ENCODE data around the gene GLT6D1. TPM values are rescaled to one million over a fixed set of nuclear protein-coding genes. Genes with fewer than 3 reads are reported as not detected.

GLT6D1 gene
- total RNA-seq, 1 experiment from 2014 or later: not detected

DNA sequence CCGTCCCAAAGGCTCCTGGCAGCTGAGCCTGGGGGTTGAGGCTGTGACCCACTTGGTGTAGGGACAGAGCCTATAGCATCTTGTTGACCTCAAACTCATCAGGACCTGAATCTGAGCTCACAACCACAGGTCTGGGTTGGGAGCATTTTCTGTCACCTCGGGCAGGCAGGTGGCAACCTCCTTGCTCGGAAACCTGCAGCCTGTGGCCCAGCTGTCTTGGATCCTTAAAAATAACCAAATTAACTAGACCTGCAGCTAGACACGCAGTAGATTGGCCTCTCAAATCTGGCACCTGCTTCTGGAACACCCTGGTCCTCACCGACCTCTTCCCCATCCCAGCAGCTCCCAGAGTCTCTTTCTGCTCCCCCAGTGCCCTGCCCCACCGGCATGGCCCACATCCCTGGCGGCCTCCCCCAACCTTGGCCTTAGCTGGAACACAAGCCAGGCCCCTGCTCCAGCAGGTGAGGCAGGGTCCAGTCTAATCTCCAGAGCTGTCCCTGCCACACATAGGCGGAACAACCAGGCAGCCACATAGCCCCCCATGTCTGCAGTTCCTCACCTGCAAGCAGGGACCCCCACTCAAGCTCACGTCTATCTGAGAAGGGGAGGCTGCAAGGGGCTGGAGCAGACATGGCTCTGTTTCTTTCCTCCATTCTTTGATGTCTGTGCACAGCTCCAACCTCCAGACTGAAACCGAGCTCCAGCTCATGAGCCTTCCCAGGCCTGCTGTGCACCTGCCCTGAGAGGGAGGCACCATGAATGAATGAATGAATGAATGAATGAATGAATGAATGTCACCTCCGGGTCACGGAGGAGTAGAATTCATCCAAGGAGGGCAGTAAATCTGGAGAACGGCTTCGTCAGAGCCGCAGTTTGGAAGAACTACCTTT lies 49.5 kb downstream of the GLT6D1 start:
- Histone ChIP-seq H3K9me3 (ENCODE audit: control insufficient read depth, insufficient read depth, low read depth, low read length) (no peaks in the 10 kb centered on the region), H3K36me3 (ENCODE audit: control insufficient read depth, insufficient read depth, low read length) (no peaks in the 10 kb centered on the region), H3K27me3 (ENCODE audit: control insufficient read depth, insufficient read depth, low read length) (no peaks in the 10 kb centered on the region), H3K4me1 (ENCODE audit: control insufficient read depth, insufficient read depth, low read length) (no peaks in the 10 kb centered on the region), H3K4me3 (ENCODE audit: low read depth in 2 of 2, low read length in 2 of 2) (no peak overlapping the region), H3K27ac (ENCODE audit: low read length) (no peak overlapping the region)
- in situ Hi-C loops (cut with HindIII; ENCODE audit: low pct_unique_long_range_greater_than_20kb, low sequenced_read_pairs) (no loop called here), intact Hi-C loops (cut with micrococcal nuclease; ENCODE audit: unreplicated experiment) (no loop called here)
- POLR2A ChIA-PET: no interaction called here
- TF ChIP-seq SIN3A (IDR thresholded peaks at IDR 0.05; ENCODE audit: borderline replicate concordance, insufficient read depth, low read depth, low read length) (no peak), CTCF (IDR thresholded peaks at IDR 0.05) (no peak), POLR2AphosphoS5 (IDR thresholded peaks at IDR 0.05; ENCODE audit: low read depth, low read length) (no peak)
- no peak for ATAC-seq
- CTCF ChIA-PET: no interaction called here
- DNase-seq (ENCODE audit: low read depth, low spot score): no peak
- no TSS peak for BruUV-seq (replicated peaks)

GRCh38 chr9:135588886-135589595 lies 50.3 kb downstream of the GLT6D1 start:
- CTCF ChIA-PET: no interaction called here
- no TSS peak for BruUV-seq (replicated peaks)
- no peak for ATAC-seq

GRCh38 chr9:135588371-135588770 lies 51.0 kb downstream of the GLT6D1 start:
- in situ Hi-C loops (cut with HindIII; ENCODE audit: low pct_unique_long_range_greater_than_20kb, low sequenced_read_pairs): no loop called here
- Histone ChIP-seq H3K4me1 (ENCODE audit: control insufficient read depth, insufficient read depth, low read length) (no peaks in the 10 kb centered on the region), H3K9me3 (ENCODE audit: control insufficient read depth, insufficient read depth, low read depth, low read length) (no peaks in the 10 kb centered on the region), H3K27me3 (ENCODE audit: control insufficient read depth, insufficient read depth, low read length) (no peaks in the 10 kb centered on the region), H3K36me3 (ENCODE audit: control insufficient read depth, insufficient read depth, low read length) (no peaks in the 10 kb centered on the region), H3K4me3 (ENCODE audit: low read depth in 2 of 2, low read length in 2 of 2) (no peak overlapping the region), H3K27ac (ENCODE audit: low read length) (no peak overlapping the region)
- CTCF ChIA-PET: interaction anchor here (0.6 kb wide), 1 partner anchor 62 kb away, joined by 3 read pairs; no protein-coding TSS in a partner anchor
- TF ChIP-seq POLR2AphosphoS5 (IDR thresholded peaks at IDR 0.05; ENCODE audit: low read depth, low read length): no peak
- TF ChIP-seq CTCF (IDR thresholded peaks at IDR 0.05): no peak
- TF ChIP-seq TCF7L2 (IDR thresholded peaks at IDR 0.05; ENCODE audit: low read depth, low read length): no peak
- TF ChIP-seq SIN3A (IDR thresholded peaks at IDR 0.05; ENCODE audit: borderline replicate concordance, insufficient read depth, low read depth, low read length): no peak
- no peak for TF ChIP-seq REST (IDR thresholded peaks at IDR 0.05; ENCODE audit: insufficient read depth in 1 of 2, low read depth in 2 of 2, low read length in 1 of 2)
- BruUV-seq (replicated peaks): no TSS peak
- intact Hi-C loops (cut with micrococcal nuclease; ENCODE audit: unreplicated experiment): no loop called here
- DNase-seq (ENCODE audit: low read depth, low spot score) (no peak), ATAC-seq (no peak)
- POLR2A ChIA-PET: no interaction called here

More at GRCh38 chr9:135588886-135589595, 50.3 kb downstream of the GLT6D1 start:
- H3K27ac ChIP-seq (ENCODE audit: low read length): no peak overlapping the region
- TF ChIP-seq POLR2AphosphoS5 (IDR thresholded peaks at IDR 0.05; ENCODE audit: low read depth, low read length): no peak
- no peak for TF ChIP-seq TCF7L2 (IDR thresholded peaks at IDR 0.05; ENCODE audit: low read depth, low read length)
- DNase-seq (ENCODE audit: low read depth, low spot score): no peak
- no peaks in the 10 kb centered on the region for H3K36me3 ChIP-seq (ENCODE audit: control insufficient read depth, insufficient read depth, low read length)
- in situ Hi-C loops (cut with HindIII; ENCODE audit: low pct_unique_long_range_greater_than_20kb, low sequenced_read_pairs) (no loop called here), intact Hi-C loops (cut with micrococcal nuclease; ENCODE audit: unreplicated experiment) (no loop called here)
- no peaks in the 10 kb centered on the region for H3K4me1 ChIP-seq (ENCODE audit: control insufficient read depth, insufficient read depth, low read length)
- POLR2A ChIA-PET: no interaction called here
- H3K4me3 ChIP-seq (ENCODE audit: low read depth in 2 of 2, low read length in 2 of 2): no peak overlapping the region
- H3K9me3 ChIP-seq (ENCODE audit: control insufficient read depth, insufficient read depth, low read depth, low read length): no peaks in the 10 kb centered on the region
- no peaks in the 10 kb centered on the region for H3K27me3 ChIP-seq (ENCODE audit: control insufficient read depth, insufficient read depth, low read length)
